ENCODE measurements around the gene OSGEP.
A peak's percentile ranks its signal among the peaks of the same experiment; 100 is the strongest.

Gene OSGEP

GRCh38 chr14:20469890-20470602 lies 15.4 kb upstream of the OSGEP start (continued):
- no peak for TF ChIP-seq ZNF645 (tag by site-specific recombination; IDR thresholded peaks at IDR 0.05)
- no peak for TF ChIP-seq ZNF202 (tag by site-specific recombination; IDR thresholded peaks at IDR 0.05; ENCODE audit: borderline replicate concordance)
- no peak for TF ChIP-seq ZNF830 (tag by site-specific recombination; IDR thresholded peaks at IDR 0.05; ENCODE audit: low read depth)
- TF ChIP-seq SP3 (tag by site-specific recombination; IDR thresholded peaks at IDR 0.05): no peak
- TF ChIP-seq KLF17 (tag by site-specific recombination; IDR thresholded peaks at IDR 0.05): no peak
- no peak for TF ChIP-seq KLF1 (tag by site-specific recombination; IDR thresholded peaks at IDR 0.05)
- 0 out of 2 replicates have a peak, but pooled peaks have one; percentile 54 for TF ChIP-seq SCRT2 (tag by site-specific recombination; IDR thresholded peaks at IDR 0.05)

GRCh38 chr14:20469242-20469889 lies 14.8 kb upstream of the OSGEP start, which contains the start of gene PNP:
PNP (plus strand) TSS chr14:20469406; CDS start chr14:20469525, 119 bp downstream.
- H3K4me3 ChIP-seq (ENCODE audit: low read depth, low read length): peak within 1 kb of the TSS; percentile 71
- H3K27ac ChIP-seq (ENCODE audit: extremely low read depth, low read depth, low read length): peak within 1 kb of the TSS; percentile 84
- POLR2A ChIA-PET: interaction anchor here (0.6 to 2.6 kb wide), 21 partner anchors 8 to 214 kb away, joined by 3 to 41 read pairs (median 3); partner anchors contain the start of genes APEX1, OSGEP, PARP2 and PIP4P1
- no peaks in the 10 kb centered on the region for H3K9me3 ChIP-seq (ENCODE audit: control insufficient read depth, insufficient read depth, low read depth, low read length)
- H3K36me3 ChIP-seq (ENCODE audit: control insufficient read depth in 2 of 2, insufficient read depth in 1 of 2, low read length in 2 of 2): peaks cover 19 to 31% of the 10 kb centered on the region in 2 experiments
- peaks cover 5% of the 10 kb centered on the region for H3K4me1 ChIP-seq (ENCODE audit: control insufficient read depth, insufficient read depth, low read length)
- CTCF ChIA-PET: interaction anchor here (0.6 to 1.2 kb wide), 3 partner anchors 8 to 88 kb away, joined by 3 to 4 read pairs (median 3); partner anchors contain the start of gene PIP4P1
- no peak for TF ChIP-seq ZSCAN18 (tag by site-specific recombination; IDR thresholded peaks at IDR 0.05)
- no peak for TF ChIP-seq ZNF416 (tag by site-specific recombination; IDR thresholded peaks at IDR 0.05)
- TF ChIP-seq ZNF521 (tag by site-specific recombination; IDR thresholded peaks at IDR 0.05): no peak
- no peak for TF ChIP-seq ZNF548 (tag by site-specific recombination; IDR thresholded peaks at IDR 0.05)
- TF ChIP-seq ZBTB17 (tag by site-specific recombination; IDR thresholded peaks at IDR 0.05): peak; percentile 99
- TF ChIP-seq ZNF10 (tag by site-specific recombination; IDR thresholded peaks at IDR 0.05): peak; percentile 97
- TF ChIP-seq ZNF19 (tag by site-specific recombination; IDR thresholded peaks at IDR 0.05; ENCODE audit: low read depth): no peak
- TF ChIP-seq ZNF629 (tag by site-specific recombination; IDR thresholded peaks at IDR 0.05): peak; percentile 75
- no peak for TF ChIP-seq ZNF585B (tag by site-specific recombination; IDR thresholded peaks at IDR 0.05)
- TF ChIP-seq YY2 (tag by site-specific recombination; IDR thresholded peaks at IDR 0.05): no peak
- no peak for TF ChIP-seq ZNF362 (tag by site-specific recombination; IDR thresholded peaks at IDR 0.05)
- no peak for TF ChIP-seq ZNF677 (tag by site-specific recombination; IDR thresholded peaks at IDR 0.05)
- no peak for TF ChIP-seq HOXA7 (CRISPR knock-in tag; IDR thresholded peaks at IDR 0.05; ENCODE audit: borderline replicate concordance)
- TF ChIP-seq ZBTB6 (tag by site-specific recombination; IDR thresholded peaks at IDR 0.05): no peak
- TF ChIP-seq HOXD13 (CRISPR knock-in tag; IDR thresholded peaks at IDR 0.05; ENCODE audit: borderline replicate concordance): no peak; the same call in 1 of the 2 replicates
- no peak for TF ChIP-seq ZNF704 (tag by site-specific recombination; IDR thresholded peaks at IDR 0.05)
- no peak for TF ChIP-seq ZNF26 (tag by site-specific recombination; IDR thresholded peaks at IDR 0.05)
- no peak; the same call in 1 of the 2 replicates for TF ChIP-seq ZNF768 (tag by site-specific recombination; IDR thresholded peaks at IDR 0.05)
